HEK293 (cell line): ENCODE measurements around the gene AKAP9.

Experiments used
- CTCF ChIP-seq: fragments of 450-650 bp; formaldehyde crosslinking; IDR thresholded peaks from 2 replicates; pipeline ENCODE4 v1.5.1; 2016; ENCODE audit warnings: missing biosample characterization, missing genetic modification characterization
- MYNN ChIP-seq: fragments of 450-650 bp; formaldehyde crosslinking; IDR thresholded peaks from 2 replicates; pipeline ENCODE4 v1.5.1; 2016; ENCODE audit warnings: missing biosample characterization, missing genetic modification characterization, borderline replicate concordance
- PBX3 ChIP-seq: sonication (generic); formaldehyde crosslinking; IDR thresholded peaks from 2 replicates; pipeline ENCODE4 v1.8.1; 2022; ENCODE audit warnings: mild to moderate bottlenecking, moderate library complexity, missing genetic modification reagents
- TCF7L2 ChIP-seq: IDR thresholded peaks from 2 replicates; pipeline ENCODE4 v1.6.1; 2011; ENCODE audit warnings: low read depth, mild to moderate bottlenecking, inconsistent platforms, low read length, moderate library complexity, borderline replicate concordance
- ZEB2 ChIP-seq: fragments of 450-650 bp; formaldehyde crosslinking; IDR thresholded peaks from 2 replicates; pipeline ENCODE4 v1.5.1; 2016; ENCODE audit warnings: missing biosample characterization, missing genetic modification characterization
- ZNF175 ChIP-seq: fragments of 450-650 bp; formaldehyde crosslinking; IDR thresholded peaks from 2 replicates; pipeline ENCODE4 v1.5.1; 2016; ENCODE audit warnings: missing biosample characterization, missing genetic modification characterization
- ZNF23 ChIP-seq: fragments of 450-650 bp; formaldehyde crosslinking; IDR thresholded peaks from 2 replicates; pipeline ENCODE4 v1.5.1; 2016; ENCODE audit warnings: missing biosample characterization, missing genetic modification characterization, borderline replicate concordance
- ZNF610 ChIP-seq: fragments of 450-650 bp; formaldehyde crosslinking; IDR thresholded peaks from 2 replicates; pipeline ENCODE4 v1.5.1; 2016; ENCODE audit warnings: missing biosample characterization, missing genetic modification characterization, borderline replicate concordance

GRCh38 chr7:92156990-92157389, 216.3 kb downstream of the AKAP9 start:
- no peak for TF ChIP-seq CTCF (tag by site-specific recombination)
- TF ChIP-seq TCF7L2, result no peak
- no peak for TF ChIP-seq MYNN (tag by site-specific recombination)
- TF ChIP-seq ZNF175 (tag by site-specific recombination), result no peak
- no peak for TF ChIP-seq ZNF610
- no peak for TF ChIP-seq ZNF23
- TF ChIP-seq PBX3 (CRISPR knock-in tag), result no peak
- no peak for TF ChIP-seq ZEB2 (tag by site-specific recombination)
